ENCODE data around the gene FSCN2. TPM values are rescaled to one million over a fixed set of nuclear protein-coding genes. Genes with fewer than 3 reads are reported as not detected.

The FSCN2 gene
- total and polyA plus RNA-seq, 2 experiments from 2014 or later: 0.13 to 1.6 TPM

GRCh38 chr17:81491761-81492160, 36.4 kb upstream of the FSCN2 start:
- Histone ChIP-seq H3K27ac (ENCODE audit: low read depth) (no peak overlapping the region), H3F3A (replicated peaks; ENCODE audit: low read depth) (peaks cover 4% of the 10 kb centered on the region), H3K36me3 (ENCODE audit: insufficient read depth) (no peaks in the 10 kb centered on the region), H3K9me2 (ENCODE audit: insufficient read depth) (no peaks in the 10 kb centered on the region), H3K79me2 (replicated peaks; ENCODE audit: insufficient read depth) (no peaks in the 10 kb centered on the region), H3K4me3 (peak overlapping the region; percentile 32; the same call in 1 of the 2 replicates), H3K4me2 (peak overlapping the region; percentile 53; the same call in 1 of the 2 replicates), H3K27me3 (ENCODE audit: insufficient read depth) (peaks cover 9% of the 10 kb centered on the region), H4K20me1 (replicated peaks; ENCODE audit: insufficient read depth) (no peaks in the 10 kb centered on the region), H3K4me1 (ENCODE audit: insufficient read depth) (peaks cover 32% of the 10 kb centered on the region), H2AFZ (peak overlapping the region; percentile 66; the same call in 1 of the 2 replicates)
- Mint-ChIP-seq H3K9me3 (no peaks in the 10 kb centered on the region), H3K4me3 (no peak overlapping the region), H3K27ac (no peak overlapping the region), H3K4me1 (peaks cover 29% of the 10 kb centered on the region), H3K27me3 (ENCODE audit: insufficient read depth, low read depth, poor library complexity) (peaks cover 37% of the 10 kb centered on the region), H3K36me3 (ENCODE audit: low read depth) (no peaks in the 10 kb centered on the region)
- TF ChIP-seq, protein P1, sequence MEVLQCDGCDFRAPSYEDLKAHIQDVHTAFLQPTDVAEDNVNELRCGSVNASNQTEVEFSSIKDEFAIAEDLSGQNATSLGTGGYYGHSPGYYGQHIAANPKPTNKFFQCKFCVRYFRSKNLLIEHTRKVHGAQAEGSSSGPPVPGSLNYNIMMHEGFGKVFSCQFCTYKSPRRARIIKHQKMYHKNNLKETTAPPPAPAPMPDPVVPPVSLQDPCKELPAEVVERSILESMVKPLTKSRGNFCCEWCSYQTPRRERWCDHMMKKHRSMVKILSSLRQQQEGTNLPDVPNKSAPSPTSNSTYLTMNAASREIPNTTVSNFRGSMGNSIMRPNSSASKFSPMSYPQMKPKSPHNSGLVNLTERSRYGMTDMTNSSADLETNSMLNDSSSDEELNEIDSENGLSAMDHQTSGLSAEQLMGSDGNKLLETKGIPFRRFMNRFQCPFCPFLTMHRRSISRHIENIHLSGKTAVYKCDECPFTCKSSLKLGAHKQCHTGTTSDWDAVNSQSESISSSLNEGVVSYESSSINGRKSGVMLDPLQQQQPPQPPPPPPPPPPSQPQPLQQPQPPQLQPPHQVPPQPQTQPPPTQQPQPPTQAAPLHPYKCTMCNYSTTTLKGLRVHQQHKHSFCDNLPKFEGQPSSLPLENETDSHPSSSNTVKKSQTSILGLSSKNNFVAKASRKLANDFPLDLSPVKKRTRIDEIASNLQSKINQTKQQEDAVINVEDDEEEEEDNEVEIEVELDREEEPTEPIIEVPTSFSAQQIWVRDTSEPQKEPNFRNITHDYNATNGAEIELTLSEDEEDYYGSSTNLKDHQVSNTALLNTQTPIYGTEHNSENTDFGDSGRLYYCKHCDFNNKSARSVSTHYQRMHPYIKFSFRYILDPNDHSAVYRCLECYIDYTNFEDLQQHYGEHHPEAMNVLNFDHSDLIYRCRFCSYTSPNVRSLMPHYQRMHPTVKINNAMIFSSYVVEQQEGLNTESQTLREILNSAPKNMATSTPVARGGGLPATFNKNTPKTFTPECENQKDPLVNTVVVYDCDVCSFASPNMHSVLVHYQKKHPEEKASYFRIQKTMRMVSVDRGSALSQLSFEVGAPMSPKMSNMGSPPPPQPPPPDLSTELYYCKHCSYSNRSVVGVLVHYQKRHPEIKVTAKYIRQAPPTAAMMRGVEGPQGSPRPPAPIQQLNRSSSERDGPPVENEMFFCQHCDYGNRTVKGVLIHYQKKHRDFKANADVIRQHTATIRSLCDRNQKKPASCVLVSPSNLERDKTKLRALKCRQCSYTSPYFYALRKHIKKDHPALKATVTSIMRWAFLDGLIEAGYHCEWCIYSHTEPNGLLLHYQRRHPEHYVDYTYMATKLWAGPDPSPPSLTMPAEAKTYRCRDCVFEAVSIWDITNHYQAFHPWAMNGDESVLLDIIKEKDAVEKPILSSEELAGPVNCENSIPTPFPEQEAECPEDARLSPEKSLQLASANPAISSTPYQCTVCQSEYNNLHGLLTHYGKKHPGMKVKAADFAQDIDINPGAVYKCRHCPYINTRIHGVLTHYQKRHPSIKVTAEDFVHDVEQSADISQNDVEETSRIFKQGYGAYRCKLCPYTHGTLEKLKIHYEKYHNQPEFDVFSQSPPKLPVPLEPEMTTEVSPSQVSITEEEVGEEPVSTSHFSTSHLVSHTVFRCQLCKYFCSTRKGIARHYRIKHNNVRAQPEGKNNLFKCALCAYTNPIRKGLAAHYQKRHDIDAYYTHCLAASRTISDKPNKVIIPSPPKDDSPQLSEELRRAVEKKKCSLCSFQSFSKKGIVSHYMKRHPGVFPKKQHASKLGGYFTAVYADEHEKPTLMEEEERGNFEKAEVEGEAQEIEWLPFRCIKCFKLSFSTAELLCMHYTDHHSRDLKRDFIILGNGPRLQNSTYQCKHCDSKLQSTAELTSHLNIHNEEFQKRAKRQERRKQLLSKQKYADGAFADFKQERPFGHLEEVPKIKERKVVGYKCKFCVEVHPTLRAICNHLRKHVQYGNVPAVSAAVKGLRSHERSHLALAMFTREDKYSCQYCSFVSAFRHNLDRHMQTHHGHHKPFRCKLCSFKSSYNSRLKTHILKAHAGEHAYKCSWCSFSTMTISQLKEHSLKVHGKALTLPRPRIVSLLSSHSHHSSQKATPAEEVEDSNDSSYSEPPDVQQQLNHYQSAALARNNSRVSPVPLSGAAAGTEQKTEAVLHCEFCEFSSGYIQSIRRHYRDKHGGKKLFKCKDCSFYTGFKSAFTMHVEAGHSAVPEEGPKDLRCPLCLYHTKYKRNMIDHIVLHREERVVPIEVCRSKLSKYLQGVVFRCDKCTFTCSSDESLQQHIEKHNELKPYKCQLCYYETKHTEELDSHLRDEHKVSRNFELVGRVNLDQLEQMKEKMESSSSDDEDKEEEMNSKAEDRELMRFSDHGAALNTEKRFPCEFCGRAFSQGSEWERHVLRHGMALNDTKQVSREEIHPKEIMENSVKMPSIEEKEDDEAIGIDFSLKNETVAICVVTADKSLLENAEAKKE (CRISPR knock-in tag; IDR thresholded peaks at IDR 0.05): no peak
- TF ChIP-seq NANOG (IDR thresholded peaks at IDR 0.05; ENCODE audit: borderline replicate concordance) (no peak), CTCF (conservative IDR thresholded peaks at IDR 0.05; ENCODE audit: low read depth in 2 of 2) (no peak), STAT1 (IDR thresholded peaks at IDR 0.05; ENCODE audit: unreplicated experiment) (no peak), CREB1 (CRISPR knock-in tag; IDR thresholded peaks at IDR 0.05; ENCODE audit: low read depth) (no peak), EZH2phosphoT487 (IDR thresholded peaks at IDR 0.05; ENCODE audit: unreplicated experiment) (no peak), EZH2 (IDR thresholded peaks at IDR 0.05; ENCODE audit: low read depth, unreplicated experiment) (no peak), JUNB (IDR thresholded peaks at IDR 0.05; ENCODE audit: unreplicated experiment) (no peak), ZNF331 (CRISPR knock-in tag; IDR thresholded peaks at IDR 0.05; ENCODE audit: low read depth) (no peak), POLR2AphosphoS5 (IDR thresholded peaks at IDR 0.05; ENCODE audit: low read depth) (no peak), ZNF114 (CRISPR knock-in tag; IDR thresholded peaks at IDR 0.05) (no peak)
- TF ChIP-seq, protein P2, sequence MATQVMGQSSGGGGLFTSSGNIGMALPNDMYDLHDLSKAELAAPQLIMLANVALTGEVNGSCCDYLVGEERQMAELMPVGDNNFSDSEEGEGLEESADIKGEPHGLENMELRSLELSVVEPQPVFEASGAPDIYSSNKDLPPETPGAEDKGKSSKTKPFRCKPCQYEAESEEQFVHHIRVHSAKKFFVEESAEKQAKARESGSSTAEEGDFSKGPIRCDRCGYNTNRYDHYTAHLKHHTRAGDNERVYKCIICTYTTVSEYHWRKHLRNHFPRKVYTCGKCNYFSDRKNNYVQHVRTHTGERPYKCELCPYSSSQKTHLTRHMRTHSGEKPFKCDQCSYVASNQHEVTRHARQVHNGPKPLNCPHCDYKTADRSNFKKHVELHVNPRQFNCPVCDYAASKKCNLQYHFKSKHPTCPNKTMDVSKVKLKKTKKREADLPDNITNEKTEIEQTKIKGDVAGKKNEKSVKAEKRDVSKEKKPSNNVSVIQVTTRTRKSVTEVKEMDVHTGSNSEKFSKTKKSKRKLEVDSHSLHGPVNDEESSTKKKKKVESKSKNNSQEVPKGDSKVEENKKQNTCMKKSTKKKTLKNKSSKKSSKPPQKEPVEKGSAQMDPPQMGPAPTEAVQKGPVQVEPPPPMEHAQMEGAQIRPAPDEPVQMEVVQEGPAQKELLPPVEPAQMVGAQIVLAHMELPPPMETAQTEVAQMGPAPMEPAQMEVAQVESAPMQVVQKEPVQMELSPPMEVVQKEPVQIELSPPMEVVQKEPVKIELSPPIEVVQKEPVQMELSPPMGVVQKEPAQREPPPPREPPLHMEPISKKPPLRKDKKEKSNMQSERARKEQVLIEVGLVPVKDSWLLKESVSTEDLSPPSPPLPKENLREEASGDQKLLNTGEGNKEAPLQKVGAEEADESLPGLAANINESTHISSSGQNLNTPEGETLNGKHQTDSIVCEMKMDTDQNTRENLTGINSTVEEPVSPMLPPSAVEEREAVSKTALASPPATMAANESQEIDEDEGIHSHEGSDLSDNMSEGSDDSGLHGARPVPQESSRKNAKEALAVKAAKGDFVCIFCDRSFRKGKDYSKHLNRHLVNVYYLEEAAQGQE (IDR thresholded peaks at IDR 0.05; ENCODE audit: unreplicated experiment): no peak
- TF ChIP-seq, protein P3, sequence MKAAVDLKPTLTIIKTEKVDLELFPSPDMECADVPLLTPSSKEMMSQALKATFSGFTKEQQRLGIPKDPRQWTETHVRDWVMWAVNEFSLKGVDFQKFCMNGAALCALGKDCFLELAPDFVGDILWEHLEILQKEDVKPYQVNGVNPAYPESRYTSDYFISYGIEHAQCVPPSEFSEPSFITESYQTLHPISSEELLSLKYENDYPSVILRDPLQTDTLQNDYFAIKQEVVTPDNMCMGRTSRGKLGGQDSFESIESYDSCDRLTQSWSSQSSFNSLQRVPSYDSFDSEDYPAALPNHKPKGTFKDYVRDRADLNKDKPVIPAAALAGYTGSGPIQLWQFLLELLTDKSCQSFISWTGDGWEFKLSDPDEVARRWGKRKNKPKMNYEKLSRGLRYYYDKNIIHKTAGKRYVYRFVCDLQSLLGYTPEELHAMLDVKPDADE (IDR thresholded peaks at IDR 0.05): no peak
- DNase-seq (ENCODE audit: low spot score) (no peak), ATAC-seq (no peak)
